Heart left ventricle (tissue), 13 donors: ENCODE measurements around the gene GALNT10.

Experiments used
- POLR2A ChIP-seq, 2 donors: fragments of 450-650 bp; IDR thresholded peaks; one replicate each; pipeline ENCODE4 v1.6.1; 2017; ENCODE audit warnings: antibody characterized with exemption in 2 of 2, mild to moderate bottlenecking in 2 of 2, moderate library complexity in 2 of 2
- TF ChIP-seq, protein P1 (sequence below), 12 donors: fragments of 200-600 bp; sonication (generic) in 4 of 12; IDR thresholded peaks; one replicate each; pipeline versions ENCODE4 v1.5.0 to v1.8.0; 2018 to 2022; ENCODE audit warnings: antibody characterized with exemption in 12 of 12, mild to moderate bottlenecking in 5 of 12
- donor health status: ischemic (EF 13 %, LVEDD 7.1; RV severe dilation, severe dysfunction).
- donor health status: DM: no; HTN: yes; CAD: no.
- donor health status: DM: no; HTN: no; CAD: no.
- donor health status: ischemic (EF 25% LVEDD 6.9; RV normal size, moderate dysfunction).
- donor health status: ischemic (EF 25% LVEDD 5.7; RV mildly dilated, moderate dysfunction).
- donor health status: ischemic (EF 35%, LVEDD 5.7; RV mildly dilated, moderate dysfunction).
- donor health status: nonischemic (EF 11% LVEDD 7.7; RV severe dilation, severe dysfunction).
- donor health status: DM: yes; HTN: yes; CAD: no.
- donor health status: PGD.
- donor health status: ischemic (EF 29% LVEDD 5.4; RV normal size, mild dysfunction).
- donor health status: nonischemic (EF 23%, LVEDD 6.1; RV moderate dilation, normal function).

DNA sequence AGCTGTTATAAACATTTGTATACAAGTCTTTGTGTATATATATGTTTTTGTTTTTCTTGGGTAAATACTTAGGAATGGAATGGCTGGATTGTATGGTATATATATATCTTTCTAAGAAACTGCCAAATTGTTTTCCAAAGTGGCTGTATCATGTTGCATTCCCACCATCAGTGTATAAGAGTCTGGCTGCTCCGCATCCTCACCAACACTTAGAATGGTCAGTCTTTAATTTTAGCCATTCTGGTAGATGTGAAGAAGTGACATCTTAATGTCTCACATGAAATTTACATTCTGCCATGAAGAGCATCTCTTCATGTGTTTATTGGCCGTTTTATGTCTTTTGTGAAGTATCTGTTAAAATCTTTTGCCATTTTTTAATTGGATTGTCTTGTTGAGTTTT lies 31.9 kb downstream of the GALNT10 start:
- no peak for TF ChIP-seq POLR2A (IDR thresholded peaks at IDR 0.05)
- TF ChIP-seq, protein P1, sequence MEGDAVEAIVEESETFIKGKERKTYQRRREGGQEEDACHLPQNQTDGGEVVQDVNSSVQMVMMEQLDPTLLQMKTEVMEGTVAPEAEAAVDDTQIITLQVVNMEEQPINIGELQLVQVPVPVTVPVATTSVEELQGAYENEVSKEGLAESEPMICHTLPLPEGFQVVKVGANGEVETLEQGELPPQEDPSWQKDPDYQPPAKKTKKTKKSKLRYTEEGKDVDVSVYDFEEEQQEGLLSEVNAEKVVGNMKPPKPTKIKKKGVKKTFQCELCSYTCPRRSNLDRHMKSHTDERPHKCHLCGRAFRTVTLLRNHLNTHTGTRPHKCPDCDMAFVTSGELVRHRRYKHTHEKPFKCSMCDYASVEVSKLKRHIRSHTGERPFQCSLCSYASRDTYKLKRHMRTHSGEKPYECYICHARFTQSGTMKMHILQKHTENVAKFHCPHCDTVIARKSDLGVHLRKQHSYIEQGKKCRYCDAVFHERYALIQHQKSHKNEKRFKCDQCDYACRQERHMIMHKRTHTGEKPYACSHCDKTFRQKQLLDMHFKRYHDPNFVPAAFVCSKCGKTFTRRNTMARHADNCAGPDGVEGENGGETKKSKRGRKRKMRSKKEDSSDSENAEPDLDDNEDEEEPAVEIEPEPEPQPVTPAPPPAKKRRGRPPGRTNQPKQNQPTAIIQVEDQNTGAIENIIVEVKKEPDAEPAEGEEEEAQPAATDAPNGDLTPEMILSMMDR (IDR thresholded peaks at IDR 0.05), result no peak
